Gastrocnemius medialis (tissue), 4 donors: ENCODE data around the gene SLTM.

Experiments used
- POLR2A ChIP-seq, 2 donors: fragments of 450-650 bp; IDR thresholded peaks; one replicate each; pipeline ENCODE4 v1.6.1; 2017; ENCODE audit warnings: antibody characterized with exemption in 2 of 2, mild to moderate bottlenecking in 2 of 2, moderate library complexity in 2 of 2
- TF ChIP-seq, protein P1 (sequence below), 5 experiments: fragments of 450-650 bp in 3 of 5; fragments of 200-600 bp in 2 of 5; sonication (generic) in 2 of 5; IDR thresholded peaks in 4 of 5; conservative IDR thresholded peaks in 1 of 5; 1 replicate in 4 of 5; 2 replicates in 1 of 5; pipeline ENCODE4 v1.5.1; 2016 to 2019; ENCODE audit warnings: antibody characterized with exemption in 5 of 5, mild to moderate bottlenecking in 3 of 5, moderate library complexity in 3 of 5

DNA sequence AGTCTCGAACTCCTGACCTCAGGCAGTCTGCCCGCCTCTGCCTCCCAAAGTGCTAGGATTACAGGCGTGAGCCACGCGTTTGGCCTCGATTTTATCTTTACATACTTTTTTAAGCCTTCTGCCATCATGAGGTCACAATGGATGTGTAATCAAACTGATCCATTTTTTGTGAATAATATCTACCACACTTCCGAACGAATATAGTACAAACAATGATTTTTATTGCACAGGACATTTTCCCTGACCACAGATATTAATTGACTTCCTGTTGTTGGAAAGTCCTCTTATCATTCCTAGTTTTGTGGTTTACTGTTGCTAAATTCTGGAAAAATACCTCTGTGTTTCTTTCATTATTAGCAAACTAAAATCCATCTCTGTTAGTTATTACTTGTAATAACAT lies 93.4 kb downstream of the SLTM start:
- TF ChIP-seq, protein P1, sequence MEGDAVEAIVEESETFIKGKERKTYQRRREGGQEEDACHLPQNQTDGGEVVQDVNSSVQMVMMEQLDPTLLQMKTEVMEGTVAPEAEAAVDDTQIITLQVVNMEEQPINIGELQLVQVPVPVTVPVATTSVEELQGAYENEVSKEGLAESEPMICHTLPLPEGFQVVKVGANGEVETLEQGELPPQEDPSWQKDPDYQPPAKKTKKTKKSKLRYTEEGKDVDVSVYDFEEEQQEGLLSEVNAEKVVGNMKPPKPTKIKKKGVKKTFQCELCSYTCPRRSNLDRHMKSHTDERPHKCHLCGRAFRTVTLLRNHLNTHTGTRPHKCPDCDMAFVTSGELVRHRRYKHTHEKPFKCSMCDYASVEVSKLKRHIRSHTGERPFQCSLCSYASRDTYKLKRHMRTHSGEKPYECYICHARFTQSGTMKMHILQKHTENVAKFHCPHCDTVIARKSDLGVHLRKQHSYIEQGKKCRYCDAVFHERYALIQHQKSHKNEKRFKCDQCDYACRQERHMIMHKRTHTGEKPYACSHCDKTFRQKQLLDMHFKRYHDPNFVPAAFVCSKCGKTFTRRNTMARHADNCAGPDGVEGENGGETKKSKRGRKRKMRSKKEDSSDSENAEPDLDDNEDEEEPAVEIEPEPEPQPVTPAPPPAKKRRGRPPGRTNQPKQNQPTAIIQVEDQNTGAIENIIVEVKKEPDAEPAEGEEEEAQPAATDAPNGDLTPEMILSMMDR (IDR thresholded peaks at IDR 0.05 in 4 of 5, conservative IDR thresholded peaks at IDR 0.05 in 1 of 5) = no peak
- TF ChIP-seq POLR2A (IDR thresholded peaks at IDR 0.05) = no peak
